Osteocyte (in vitro differentiated cells): Measurements from ENCODE around the gene SHKBP1. TPM values are rescaled to one million over a fixed set of nuclear protein-coding genes. Genes with fewer than 3 reads are reported as not detected.
"Not testable (repeated sequence)": the region's sequence is repeated elsewhere in the genome, so short reads cannot be mapped to it uniquely, and the experiment has no call there.

Experiments
- DNase-seq: peaks from one replicate; pipeline ENCODE4 v3.0.0; 2021; ENCODE audit warnings: mixed read lengths; ENCODE audit not compliant: unreplicated experiment; ENCODE audit errors: extremely low spot score
- H3K27ac Mint-ChIP-seq: one replicate; pipeline ENCODE4 v1.8.0; 2021; ENCODE audit warnings: mild to moderate bottlenecking, mixed read lengths; ENCODE audit not compliant: unreplicated experiment
- H3K27me3 Mint-ChIP-seq: one replicate; pipeline ENCODE4 v1.8.0; 2021; ENCODE audit warnings: mixed read lengths; ENCODE audit not compliant: unreplicated experiment
- H3K36me3 Mint-ChIP-seq: one replicate; pipeline ENCODE4 v1.8.0; 2021; ENCODE audit warnings: mixed read lengths; ENCODE audit not compliant: unreplicated experiment
- H3K4me1 Mint-ChIP-seq: one replicate; pipeline ENCODE4 v1.8.0; 2021; ENCODE audit warnings: mixed read lengths; ENCODE audit not compliant: unreplicated experiment
- H3K4me3 Mint-ChIP-seq: one replicate; pipeline ENCODE4 v1.8.0; 2021; ENCODE audit warnings: mild to moderate bottlenecking, moderate library complexity, mixed read lengths; ENCODE audit not compliant: unreplicated experiment
- H3K9me3 Mint-ChIP-seq: one replicate; pipeline ENCODE4 v1.8.0; 2021; ENCODE audit warnings: mixed read lengths; ENCODE audit not compliant: unreplicated experiment
- CTCF ChIP-seq: fragments of 200-600 bp; sonication (generic); IDR thresholded peaks from 2 replicates; pipeline ENCODE4 v1.5.0; 2021; ENCODE audit warnings: antibody characterized with exemption, mild to moderate bottlenecking, moderate library complexity
- total RNA-seq: library from RNA; stranded (reverse); gene quantifications from 2 replicates; pipeline ENCODE4 v1.2.1, GENCODE V29; 2021

SHKBP1 gene
- total RNA-seq, 1 donor from 2014 or later: 53.8 TPM

DNA sequence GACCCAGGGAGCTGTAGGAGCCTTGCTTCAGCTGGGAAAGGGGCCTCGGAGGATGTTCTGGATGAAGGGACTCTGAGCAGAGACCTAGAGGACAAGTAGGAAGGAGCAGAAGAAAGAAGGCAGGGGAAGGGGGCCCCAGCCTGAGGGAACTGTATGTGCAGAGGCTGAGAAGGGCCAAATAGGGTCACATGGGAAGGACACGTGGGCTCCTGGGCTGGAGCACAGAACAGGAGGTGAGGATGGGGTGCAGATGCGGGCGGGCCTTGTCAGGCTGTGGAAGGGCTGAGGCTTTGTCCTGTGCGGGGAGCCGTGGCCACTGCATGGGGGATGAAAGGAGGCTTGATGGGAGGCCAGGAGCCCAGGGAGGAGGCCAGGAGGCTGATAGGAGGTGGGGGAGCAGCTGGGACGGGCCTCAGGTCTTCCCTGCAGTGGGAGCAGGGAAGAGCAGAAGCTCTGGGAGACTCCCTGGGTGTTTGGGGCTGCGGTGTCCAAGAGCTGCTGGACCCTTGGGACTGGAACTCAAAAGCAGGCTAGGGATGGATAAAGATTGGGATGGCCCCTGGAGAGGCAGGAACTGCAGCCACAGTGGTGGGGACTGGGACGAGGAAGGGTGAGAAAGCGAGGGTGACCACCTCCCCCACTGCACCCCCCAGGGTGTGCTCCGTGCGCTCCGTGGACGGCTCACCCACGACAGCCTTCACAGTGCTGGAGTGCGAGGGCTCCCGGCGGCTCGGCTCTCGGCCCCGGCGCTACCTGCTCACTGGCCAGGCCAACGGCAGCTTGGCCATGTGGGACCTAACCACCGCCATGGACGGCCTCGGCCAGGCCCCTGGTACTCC is 13.1 kb downstream of the SHKBP1 start:
- Mint-ChIP-seq H3K36me3 (peaks cover 19% of the 10 kb centered on the region), H3K4me3 (no peak overlapping the region), H3K9me3 (no peaks in the 10 kb centered on the region), H3K27me3 (no peaks in the 10 kb centered on the region), H3K4me1 (peaks cover 15% of the 10 kb centered on the region), H3K27ac (no peak overlapping the region)
- TF ChIP-seq CTCF: no peak
- no peak for DNase-seq

- H3K4me3 Mint-ChIP-seq: no peak overlapping the region
- TF ChIP-seq CTCF: no peak
- H3K27me3 Mint-ChIP-seq: no peaks in the 10 kb centered on the region
- DNase-seq: no peak
- peaks cover 17% of the 10 kb centered on the region for H3K36me3 Mint-ChIP-seq
- no peaks in the 10 kb centered on the region for H3K9me3 Mint-ChIP-seq
- peaks cover 17% of the 10 kb centered on the region for H3K4me1 Mint-ChIP-seq
- H3K27ac Mint-ChIP-seq: no peak overlapping the region
These were observed 14.0 kb downstream of the SHKBP1 start for GRCh38 chr19:40590464-40591265.

- peaks cover 13% of the 10 kb centered on the region for H3K36me3 Mint-ChIP-seq
- H3K27me3 Mint-ChIP-seq, H3K4me3 Mint-ChIP-seq, H3K27ac Mint-ChIP-seq, DNase-seq, H3K9me3 Mint-ChIP-seq: not testable (repeated sequence)
- peaks cover 13% of the 10 kb centered on the region for H3K4me1 Mint-ChIP-seq
These were observed 15.1 kb downstream of the SHKBP1 start for GRCh38 chr19:40591724-40592123.

DNA sequence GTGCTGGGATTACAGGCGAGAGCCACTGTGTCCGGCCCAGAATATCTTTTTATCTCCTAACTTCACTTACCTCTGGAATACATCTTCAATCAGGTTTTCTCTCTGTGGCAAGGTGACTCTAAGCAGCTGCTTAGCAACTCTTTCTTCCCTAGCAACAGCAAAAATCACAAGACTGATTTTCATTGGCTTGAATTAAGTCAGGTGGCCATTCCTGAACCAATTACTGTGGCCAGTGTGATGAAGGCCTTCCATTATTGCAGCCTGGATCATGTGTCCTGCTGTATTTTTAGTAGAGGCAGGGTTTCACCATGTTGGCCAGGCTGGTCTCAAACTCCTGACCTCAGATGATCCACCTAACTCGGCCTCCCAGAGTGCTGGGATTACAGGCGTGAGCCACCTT is 15.5 kb downstream of the SHKBP1 start:
- H3K27ac Mint-ChIP-seq: no peak overlapping the region
- no peaks in the 10 kb centered on the region for H3K9me3 Mint-ChIP-seq
- H3K4me3 Mint-ChIP-seq: no peak overlapping the region
- H3K4me1 Mint-ChIP-seq: peaks cover 13% of the 10 kb centered on the region
- H3K36me3 Mint-ChIP-seq: peaks cover 10% of the 10 kb centered on the region
- DNase-seq: no peak
- no peaks in the 10 kb centered on the region for H3K27me3 Mint-ChIP-seq
- no peak for TF ChIP-seq CTCF

DNA sequence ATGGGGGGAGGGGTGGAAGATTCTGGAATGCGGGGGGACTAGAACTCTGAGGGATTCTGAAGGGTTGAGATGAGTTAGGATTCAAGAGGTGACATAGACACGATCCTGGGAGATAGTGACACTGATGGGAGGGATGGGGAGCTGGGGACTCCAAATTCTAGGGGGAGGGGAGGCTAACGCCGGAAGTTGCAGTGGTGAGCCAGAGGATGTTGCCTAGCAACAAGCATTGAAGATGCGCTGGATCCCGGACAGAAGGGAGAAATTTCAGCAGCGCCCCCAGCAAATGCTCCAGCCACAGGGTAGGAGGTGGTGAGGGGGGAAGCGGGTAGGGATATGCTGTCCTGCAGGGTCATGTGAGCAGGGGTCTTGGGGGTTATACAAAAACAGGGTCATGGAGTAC is 17.6 kb downstream of the SHKBP1 start:
- H3K36me3 Mint-ChIP-seq: peaks cover 1% of the 10 kb centered on the region
- H3K27me3 Mint-ChIP-seq: peaks cover 6% of the 10 kb centered on the region
- no peaks in the 10 kb centered on the region for H3K9me3 Mint-ChIP-seq
- DNase-seq: no peak
- H3K27ac Mint-ChIP-seq: no peak overlapping the region
- H3K4me1 Mint-ChIP-seq: peaks cover 21% of the 10 kb centered on the region
- no peak for TF ChIP-seq CTCF
- H3K4me3 Mint-ChIP-seq: no peak overlapping the region
